Aorta (tissue), 5 donors: ENCODE data around the gene EIF4E. TPM values are rescaled to one million over a fixed set of nuclear protein-coding genes. Genes with fewer than 3 reads are reported as not detected.
"Not testable (repeated sequence)": the region's sequence is repeated elsewhere in the genome, so short reads cannot be mapped to it uniquely, and the experiment has no call there.

Experiments used
- ATAC-seq: fragments of 200-7000 bp; cut with Tn5 transposase; one replicate; pipeline ENCODE4 v1.9.1; 2022; ENCODE audit warnings: moderate library complexity; ENCODE audit not compliant: low FRiP score
- DNase-seq, 2 donors: peaks; one replicate each; pipeline ENCODE4 v3.0.0-alpha.2; 2020
- H3K27ac ChIP-seq, 2 donors: one replicate each; pipeline ENCODE4 v1.5.1; 2013; ENCODE audit warnings: low read length in 2 of 2, mild to moderate bottlenecking in 2 of 2, moderate library complexity in 2 of 2, control low read depth in 1 of 2, inconsistent platforms in 1 of 2, low read depth in 1 of 2
- H3K27me3 ChIP-seq, 2 donors: one replicate each; pipeline ENCODE4 v1.6.1; 2013; ENCODE audit warnings: control low read depth in 1 of 2, low read length in 1 of 2, mild to moderate bottlenecking in 1 of 2, moderate library complexity in 1 of 2; ENCODE audit not compliant: insufficient read depth in 2 of 2, control insufficient read depth in 1 of 2
- H3K36me3 ChIP-seq, 2 donors: one replicate each; pipeline ENCODE4 v1.6.1; 2013; ENCODE audit warnings: control low read depth in 1 of 2, low read length in 1 of 2, mild to moderate bottlenecking in 1 of 2; ENCODE audit not compliant: insufficient read depth in 2 of 2, control insufficient read depth in 1 of 2
- H3K4me1 ChIP-seq, 2 donors: one replicate each; pipeline ENCODE4 v1.6.1; 2013; ENCODE audit warnings: low read length in 2 of 2, control low read depth in 1 of 2, mild to moderate bottlenecking in 1 of 2, moderate library complexity in 1 of 2; ENCODE audit not compliant: insufficient read depth in 2 of 2, control insufficient read depth in 1 of 2
- H3K4me3 ChIP-seq, 2 donors: one replicate each; pipeline ENCODE4 v1.5.1; 2013; ENCODE audit warnings: low read length in 2 of 2, control low read depth in 1 of 2, mild to moderate bottlenecking in 1 of 2
- H3K9me3 ChIP-seq: one replicate; pipeline ENCODE4 v1.6.1; 2013; ENCODE audit warnings: mild to moderate bottlenecking, low read length; ENCODE audit not compliant: control insufficient read depth
- WGBS, 2 donors: extraction: QIAGEN DNeasy Blood & Tissue Kit; methylation state at CpG; one replicate each; pipeline ENCODE4 v1.1.7; 2013; 5-methylcytosine and 5-hydroxymethylcytosine counted together
- intact Hi-C, 2 donors: fragments of 100-400 bp; cut with DNase I; formaldehyde crosslinking; loops; one replicate each; pipeline versions ENCODE4 v1.14.2 to v1.15.0; 2022
- polyA plus RNA-seq, 2 donors: library from polyadenylated mRNA; stranded (reverse); fragments of 200-250 nt; gene quantifications; one replicate each; pipeline ENCODE4 v1.2.3, GENCODE V29; 2013
- total RNA-seq, 2 donors: library from RNA; stranded (reverse); fragmentation: NEBNext Ultra II Directional; extraction: Animal tissue kit (Norgen Biotek cat#: 25700); gene quantifications; one replicate each; pipeline ENCODE4 v1.2.1, GENCODE V29; 2021
- donor health status: healthy with polysubstance abuse.
- donor health status: Bipolar disorder and iron deficiency.
- donor health status: DM: no; HTN: no; CAD: no.
- donor health status: DM: no; HTN: no; CAD: no.
- donor health status: DM: yes; HTN: yes; CAD: no.

The EIF4E gene
- total and polyA plus RNA-seq, 4 donors: 34.0 to 79.3 (median 66.6) TPM

GRCh38 chr4:98848448-98848847, 80.5 kb downstream of the EIF4E start:
- ATAC-seq (no peak), DNase-seq (no peak)
- Histone ChIP-seq H3K27me3 (no peaks in the 10 kb centered on the region), H3K4me1 (no peaks in the 10 kb centered on the region), H3K9me3 (no peaks in the 10 kb centered on the region), H3K4me3 (no peak overlapping the region), H3K36me3 (no peaks in the 10 kb centered on the region), H3K27ac (no peak overlapping the region)
- 67 to 70% methylated on average over 1 of the region's 1 CpG for WGBS, 2 donors
- intact Hi-C loops: no loop called here

- intact Hi-C loops: no loop called here
- no peaks in the 10 kb centered on the region for H3K27me3 ChIP-seq
- no peaks in the 10 kb centered on the region for H3K4me1 ChIP-seq
- DNase-seq (no peak), ATAC-seq (no peak)
- no peaks in the 10 kb centered on the region for H3K36me3 ChIP-seq
- H3K9me3 ChIP-seq: no peaks in the 10 kb centered on the region
- no peak overlapping the region for H3K4me3 ChIP-seq
- no peak overlapping the region for H3K27ac ChIP-seq
Observed at GRCh38 chr4:98845960-98846359, 83.0 kb downstream of the EIF4E start.

- intact Hi-C loops, H3K27me3 ChIP-seq, H3K4me1 ChIP-seq, H3K4me3 ChIP-seq, ATAC-seq, H3K27ac ChIP-seq, DNase-seq, H3K9me3 ChIP-seq, H3K36me3 ChIP-seq: not testable (repeated sequence)
- WGBS, 2 donors: 85 to 92% methylated on average over 11 of the region's 11 CpGs
Observed at GRCh38 chr4:98842917-98843316, 86.0 kb downstream of the EIF4E start.

- ATAC-seq: no peak
- no peaks in the 10 kb centered on the region for H3K36me3 ChIP-seq
- intact Hi-C loops: no loop called here
- DNase-seq: no peak
- no peaks in the 10 kb centered on the region for H3K27me3 ChIP-seq
- H3K27ac ChIP-seq: no peak overlapping the region
- no peaks in the 10 kb centered on the region for H3K4me1 ChIP-seq
- no peaks in the 10 kb centered on the region for H3K9me3 ChIP-seq
- no peak overlapping the region for H3K4me3 ChIP-seq
- WGBS, 2 donors: 27 to 36% methylated on average over 5 of the region's 5 CpGs
Observed at GRCh38 chr4:98838977-98839618, 89.8 kb downstream of the EIF4E start.

- WGBS, 2 donors: 83% methylated on average over 4 of the region's 4 CpGs
- H3K27me3 ChIP-seq: no peaks in the 10 kb centered on the region
- ATAC-seq (no peak), DNase-seq (no peak)
- no peaks in the 10 kb centered on the region for H3K36me3 ChIP-seq
- H3K4me3 ChIP-seq: no peak overlapping the region
- H3K27ac ChIP-seq: no peak overlapping the region
- intact Hi-C loops: no loop called here
- H3K9me3 ChIP-seq: no peaks in the 10 kb centered on the region
- no peaks in the 10 kb centered on the region for H3K4me1 ChIP-seq
Observed at GRCh38 chr4:98838531-98838930, 90.4 kb downstream of the EIF4E start.

GRCh38 chr4:98833384-98833783, 95.5 kb downstream of the EIF4E start:
- no peak overlapping the region for H3K4me3 ChIP-seq
- H3K4me1 ChIP-seq: no peaks in the 10 kb centered on the region
- DNase-seq (no peak), ATAC-seq (no peak)
- no peak overlapping the region for H3K27ac ChIP-seq
- H3K36me3 ChIP-seq: no peaks in the 10 kb centered on the region
- intact Hi-C loops: no loop called here
- 3 to 8% methylated on average over 1 of the region's 1 CpG for WGBS, 2 donors
- H3K9me3 ChIP-seq: no peaks in the 10 kb centered on the region
- H3K27me3 ChIP-seq: no peaks in the 10 kb centered on the region

GRCh38 chr4:98831036-98831435, 97.9 kb downstream of the EIF4E start:
- H3K4me3 ChIP-seq, H3K27me3 ChIP-seq, H3K36me3 ChIP-seq, ATAC-seq, H3K27ac ChIP-seq, H3K4me1 ChIP-seq, DNase-seq, intact Hi-C loops, H3K9me3 ChIP-seq: not testable (repeated sequence)
- WGBS, 2 donors: 88 to 94% methylated on average over 1 of the region's 1 CpG

Other genes with a start within 250 kb of the EIF4E start
- gene METAP1, start 66.6 kb upstream of the EIF4E start, total RNA-seq: 10 to 100 TPM; 57.2 to 61.4 TPM
- 10 to 100 TPM; 40.2 to 48.2 TPM for gene METAP1, start 66.6 kb upstream of the EIF4E start, polyA plus RNA-seq
- 100 to 1,000 TPM; 230 to 231 TPM for gene ADH5, start 159.7 kb upstream of the EIF4E start, total RNA-seq
- 100 to 1,000 TPM; 219 to 268 TPM for gene ADH5, start 159.7 kb upstream of the EIF4E start, polyA plus RNA-seq
- gene ADH4, start 215.2 kb upstream of the EIF4E start, total RNA-seq: 1 to 10 TPM in 1 of 2 donors, not detected in 1; 3.3 TPM
- 10 to 100 TPM in 1 of 2 donors, 1 to 10 TPM in 1; 1.1 to 15.2 TPM for gene ADH4, start 215.2 kb upstream of the EIF4E start, polyA plus RNA-seq